Esophagus muscularis mucosa (tissue), 3 donors: ENCODE measurements around the gene BTBD17.

Source experiments
- POLR2A ChIP-seq: fragments of 450-650 bp; IDR thresholded peaks from one replicate; pipeline ENCODE4 v1.6.1; 2017; ENCODE audit warnings: antibody characterized with exemption, moderate library complexity, mild to moderate bottlenecking, low read depth
- POLR2AphosphoS5 ChIP-seq, 2 donors: sonication (generic); formaldehyde crosslinking; IDR thresholded peaks; one replicate each; pipeline ENCODE4 v1.6.1; 2017; ENCODE audit warnings: antibody characterized with exemption in 2 of 2
- TF ChIP-seq, protein P1 (sequence below), 3 experiments: fragments of 200-600 bp in 2 of 3; fragments of 450-650 bp in 1 of 3; sonication (generic) in 2 of 3; IDR thresholded peaks; one replicate each; pipeline ENCODE4 v1.5.1; 2017 to 2019; ENCODE audit warnings: antibody characterized with exemption in 3 of 3, mild to moderate bottlenecking in 2 of 3, moderate library complexity in 1 of 3

DNA sequence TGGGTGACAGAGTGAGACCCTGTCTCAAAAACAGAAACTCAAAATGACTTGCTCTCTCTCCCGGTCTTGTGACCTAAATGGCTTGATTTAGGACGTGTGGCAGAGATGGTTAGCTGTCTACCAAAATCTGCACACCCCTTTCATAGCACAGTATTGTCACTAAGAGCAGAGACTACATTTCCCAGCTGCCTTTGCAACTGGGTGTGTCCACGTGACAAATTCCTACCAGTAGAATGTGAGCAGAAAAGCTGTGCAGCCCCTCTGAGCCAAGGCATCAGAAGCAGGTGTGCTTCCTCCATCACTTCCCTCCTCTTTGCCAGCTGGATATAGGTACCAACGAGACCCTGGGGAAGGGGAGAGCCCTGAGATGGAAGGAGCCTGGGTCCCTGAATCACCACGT, 31.2 kb upstream of the BTBD17 start:
- TF ChIP-seq, protein P1, sequence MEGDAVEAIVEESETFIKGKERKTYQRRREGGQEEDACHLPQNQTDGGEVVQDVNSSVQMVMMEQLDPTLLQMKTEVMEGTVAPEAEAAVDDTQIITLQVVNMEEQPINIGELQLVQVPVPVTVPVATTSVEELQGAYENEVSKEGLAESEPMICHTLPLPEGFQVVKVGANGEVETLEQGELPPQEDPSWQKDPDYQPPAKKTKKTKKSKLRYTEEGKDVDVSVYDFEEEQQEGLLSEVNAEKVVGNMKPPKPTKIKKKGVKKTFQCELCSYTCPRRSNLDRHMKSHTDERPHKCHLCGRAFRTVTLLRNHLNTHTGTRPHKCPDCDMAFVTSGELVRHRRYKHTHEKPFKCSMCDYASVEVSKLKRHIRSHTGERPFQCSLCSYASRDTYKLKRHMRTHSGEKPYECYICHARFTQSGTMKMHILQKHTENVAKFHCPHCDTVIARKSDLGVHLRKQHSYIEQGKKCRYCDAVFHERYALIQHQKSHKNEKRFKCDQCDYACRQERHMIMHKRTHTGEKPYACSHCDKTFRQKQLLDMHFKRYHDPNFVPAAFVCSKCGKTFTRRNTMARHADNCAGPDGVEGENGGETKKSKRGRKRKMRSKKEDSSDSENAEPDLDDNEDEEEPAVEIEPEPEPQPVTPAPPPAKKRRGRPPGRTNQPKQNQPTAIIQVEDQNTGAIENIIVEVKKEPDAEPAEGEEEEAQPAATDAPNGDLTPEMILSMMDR (IDR thresholded peaks at IDR 0.05) = no peak
- TF ChIP-seq POLR2A = no peak
- TF ChIP-seq POLR2AphosphoS5 (IDR thresholded peaks at IDR 0.05) = no peak
